GM18505 (cell line): Measurements from ENCODE around the gene ZNF283.

Experiments
- ATAC-seq: cut with Tn5 transposase; IDR thresholded peaks from one replicate; pipeline ENCODE4 v1.9.1; 2021; ENCODE audit not compliant: unreplicated experiment
- POLR2A ChIP-seq: IDR thresholded peaks from 4 replicates; pipeline ENCODE4 v1.6.1; 2011; ENCODE audit warnings: borderline replicate concordance; ENCODE audit not compliant: insufficient read depth, insufficient read length; ENCODE audit errors: extremely low read depth

ZNF283 gene

DNA sequence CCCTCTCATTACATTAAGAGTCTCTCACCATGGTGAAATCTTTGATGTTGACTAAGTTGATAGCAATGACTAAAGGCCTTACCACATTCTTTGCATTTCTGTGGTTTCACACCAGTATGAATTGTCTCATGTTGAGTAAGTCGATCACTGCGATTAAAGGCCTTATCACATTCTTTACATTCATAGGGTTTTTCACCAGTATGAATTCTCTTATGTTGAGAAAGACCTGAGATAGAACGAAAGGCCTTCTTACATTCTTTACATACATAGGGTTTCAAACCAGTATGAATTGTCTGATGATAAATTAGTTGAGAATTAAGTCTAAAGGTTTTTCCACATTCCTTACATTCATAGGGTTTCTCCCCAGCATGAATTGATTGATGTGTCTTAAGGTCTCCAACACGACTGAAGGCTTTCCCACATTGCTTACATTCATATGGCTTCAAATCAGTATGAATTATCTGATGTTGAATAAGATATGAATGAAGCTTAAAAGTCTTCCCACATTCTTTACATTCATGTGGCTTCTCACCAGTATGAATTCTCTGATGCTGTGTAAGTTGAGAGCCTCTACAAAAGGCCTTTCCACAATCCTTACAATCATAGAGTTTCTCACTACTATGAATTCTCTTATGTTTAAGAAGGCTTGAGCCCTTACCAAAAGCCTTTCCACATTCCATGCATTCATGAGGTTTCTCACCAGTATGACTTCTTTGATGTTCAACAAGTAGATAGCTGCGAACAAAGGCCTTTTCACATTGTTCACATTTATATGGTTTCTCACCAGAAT, 45.6 kb downstream of the ZNF283 start:
- no peak for ATAC-seq
- TF ChIP-seq POLR2A = no peak

GRCh38 chr19:43880483-43880882, 53.4 kb downstream of the ZNF283 start:
- TF ChIP-seq POLR2A = no peak
- ATAC-seq = no peak

GRCh38 chr19:43883864-43884263, 56.7 kb downstream of the ZNF283 start, which contains the start of gene ZNF404:
ZNF404 (minus strand) TSS chr19:43883964.
- no peak for ATAC-seq
- TF ChIP-seq POLR2A = no peak

DNA sequence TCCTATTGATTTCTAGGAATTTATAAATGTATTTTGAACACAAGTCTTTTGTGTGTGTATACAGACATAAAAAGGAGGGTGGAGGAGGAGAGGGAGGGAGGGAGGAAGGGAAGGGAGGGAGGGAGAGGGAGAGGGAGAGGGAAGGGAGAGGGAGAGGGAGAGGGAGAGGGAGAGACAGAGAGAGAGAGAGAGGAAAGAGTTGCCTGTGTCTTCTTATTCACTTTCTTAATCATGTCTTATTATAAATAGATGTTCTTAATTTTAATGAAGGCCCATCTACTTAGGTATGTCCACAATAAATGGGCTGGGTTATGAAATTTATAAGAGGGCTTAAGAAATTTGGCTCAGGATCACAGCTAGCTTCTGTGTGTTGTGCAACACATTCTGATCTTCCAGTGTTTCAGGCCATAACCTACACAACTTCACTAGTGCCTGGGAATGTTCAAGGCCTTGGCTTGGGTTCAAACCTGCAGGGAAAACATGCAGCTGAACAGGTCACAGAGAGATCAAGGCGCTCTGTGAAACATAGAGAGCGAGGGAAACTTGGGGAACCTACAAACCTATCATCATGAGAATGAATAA, 68.7 kb downstream of the ZNF283 start:
- no peak for ATAC-seq
- no peak for TF ChIP-seq POLR2A
